Fibroblast of pulmonary artery (primary cell): ENCODE results near the gene CFAP74.

Experiments used
- DNase-seq: peaks from one replicate; pipeline ENCODE4 v3.0.0-alpha.2; 2010; ENCODE audit warnings: low read depth
- H3K4me3 ChIP-seq: replicated peaks from 2 replicates; pipeline ENCODE4 v1.5.1; 2011; ENCODE audit warnings: low read depth, mild to moderate bottlenecking, control low read depth, low read length, moderate library complexity
- TF ChIP-seq, protein P1 (sequence below): IDR thresholded peaks from 2 replicates; pipeline ENCODE4 v1.5.1; 2011; ENCODE audit warnings: mild to moderate bottlenecking, control low read depth, low read length, inconsistent platforms; ENCODE audit errors: missing control alignments

The CFAP74 gene

DNA sequence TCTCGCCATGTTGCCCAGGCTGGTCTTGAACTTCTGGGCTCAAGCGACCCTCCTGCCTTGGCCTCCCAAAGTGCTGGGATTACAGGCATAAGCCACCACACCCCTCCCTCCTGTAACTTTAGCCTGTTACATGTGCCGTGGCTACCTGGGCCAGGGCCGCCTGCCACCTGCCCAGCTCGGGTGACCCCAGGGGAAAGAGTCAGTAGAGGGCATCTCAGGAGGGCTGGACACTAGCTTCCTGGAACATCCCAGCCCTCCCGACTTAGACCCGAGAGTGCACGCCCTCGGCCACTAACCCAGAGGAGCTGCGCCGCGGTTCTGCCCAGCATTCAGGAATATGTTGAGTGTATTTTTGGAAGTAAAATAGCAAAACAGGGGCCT lies 44.1 kb downstream of the CFAP74 start:
- H3K4me3 ChIP-seq, result no peak overlapping the region
- no peak for DNase-seq
- TF ChIP-seq, protein P1, sequence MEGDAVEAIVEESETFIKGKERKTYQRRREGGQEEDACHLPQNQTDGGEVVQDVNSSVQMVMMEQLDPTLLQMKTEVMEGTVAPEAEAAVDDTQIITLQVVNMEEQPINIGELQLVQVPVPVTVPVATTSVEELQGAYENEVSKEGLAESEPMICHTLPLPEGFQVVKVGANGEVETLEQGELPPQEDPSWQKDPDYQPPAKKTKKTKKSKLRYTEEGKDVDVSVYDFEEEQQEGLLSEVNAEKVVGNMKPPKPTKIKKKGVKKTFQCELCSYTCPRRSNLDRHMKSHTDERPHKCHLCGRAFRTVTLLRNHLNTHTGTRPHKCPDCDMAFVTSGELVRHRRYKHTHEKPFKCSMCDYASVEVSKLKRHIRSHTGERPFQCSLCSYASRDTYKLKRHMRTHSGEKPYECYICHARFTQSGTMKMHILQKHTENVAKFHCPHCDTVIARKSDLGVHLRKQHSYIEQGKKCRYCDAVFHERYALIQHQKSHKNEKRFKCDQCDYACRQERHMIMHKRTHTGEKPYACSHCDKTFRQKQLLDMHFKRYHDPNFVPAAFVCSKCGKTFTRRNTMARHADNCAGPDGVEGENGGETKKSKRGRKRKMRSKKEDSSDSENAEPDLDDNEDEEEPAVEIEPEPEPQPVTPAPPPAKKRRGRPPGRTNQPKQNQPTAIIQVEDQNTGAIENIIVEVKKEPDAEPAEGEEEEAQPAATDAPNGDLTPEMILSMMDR, result no peak

- TF ChIP-seq, protein P1, result no peak
- H3K4me3 ChIP-seq, result no peak overlapping the region
- DNase-seq, result no peak
Observed at GRCh38 chr1:1958071-1958541, 45.5 kb downstream of the CFAP74 start.

- TF ChIP-seq, protein P1, result no peak
Observed at GRCh38 chr1:1957533-1957961, 46.0 kb downstream of the CFAP74 start.

DNA sequence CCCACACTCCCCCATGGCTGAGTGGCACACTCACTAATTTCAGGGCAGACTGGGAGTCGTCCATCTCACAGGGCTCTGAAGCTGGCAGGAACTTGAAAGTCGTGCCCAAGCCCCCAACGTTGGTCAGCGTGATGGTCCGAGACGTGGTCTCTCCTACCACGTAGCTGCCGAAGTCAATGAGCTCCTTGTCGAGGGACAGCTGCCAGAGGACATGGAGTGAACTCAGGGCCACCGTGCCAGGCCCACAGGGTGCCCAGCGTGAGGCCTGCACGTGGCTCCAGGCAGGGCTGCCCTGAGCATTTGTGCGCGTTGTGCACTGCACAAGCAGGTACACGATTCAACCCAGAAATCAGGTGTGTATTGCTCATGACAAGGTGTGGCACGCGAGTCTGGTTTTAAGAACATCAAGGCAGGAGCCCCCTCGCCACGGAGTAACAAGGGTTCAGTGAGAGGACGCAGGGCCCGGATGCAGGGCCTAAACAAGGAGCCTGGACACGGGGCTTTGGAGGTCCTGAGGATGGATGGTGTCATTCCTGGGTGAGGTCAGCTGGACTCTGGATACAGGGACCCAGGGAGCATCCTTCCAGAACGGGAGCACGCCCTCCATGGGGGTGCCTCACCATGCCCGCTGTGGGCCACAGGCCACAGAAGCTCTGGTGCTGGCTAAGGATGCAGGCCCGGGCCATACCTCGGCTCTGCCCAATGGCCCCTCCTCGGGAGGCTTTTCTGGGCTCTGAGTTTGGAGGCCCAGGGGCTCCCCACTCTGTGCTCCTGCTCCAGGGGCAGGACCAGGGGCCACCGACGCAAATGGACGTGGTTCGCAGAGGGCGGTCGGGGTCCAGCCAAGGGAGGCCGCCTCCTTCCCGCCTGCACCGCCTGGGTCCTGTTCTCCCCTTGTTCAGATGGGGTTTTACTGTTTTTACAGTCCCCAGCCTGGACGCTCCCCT lies 46.7 kb downstream of the CFAP74 start:
- H3K4me3 ChIP-seq, result no peak overlapping the region
- DNase-seq, result no peak
- TF ChIP-seq, protein P1, result no peak

More at GRCh38 chr1:1957533-1957961, 46.0 kb downstream of the CFAP74 start:
- no peak overlapping the region for H3K4me3 ChIP-seq
- DNase-seq, result no peak

DNA sequence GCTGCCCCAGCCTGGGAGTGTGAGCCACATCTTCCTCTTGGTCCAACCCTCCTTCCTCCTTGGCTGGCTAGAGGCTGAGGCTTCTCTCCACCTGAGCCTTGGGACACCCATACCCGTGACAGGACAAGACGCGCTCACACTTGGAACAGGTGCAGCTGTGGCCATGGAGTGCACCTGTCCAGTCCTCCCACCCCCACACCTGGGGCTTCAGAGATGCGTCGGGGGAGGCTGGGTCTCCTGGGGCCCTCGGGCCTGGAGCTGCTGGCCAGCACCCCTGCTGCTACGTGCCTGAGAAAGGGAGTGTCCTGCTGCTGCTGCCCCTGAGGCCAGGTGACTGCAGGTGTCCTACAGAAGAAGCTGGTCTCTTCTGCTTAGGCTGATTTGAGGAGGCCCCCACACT lies 47.5 kb downstream of the CFAP74 start:
- H3K4me3 ChIP-seq, result no peak overlapping the region

GRCh38 chr1:1955621-1956094 lies 47.9 kb downstream of the CFAP74 start:
- DNase-seq, result no peak
- TF ChIP-seq, protein P1, result no peak
- no peak overlapping the region for H3K4me3 ChIP-seq

More for the DNA sequence above, 47.5 kb downstream of the CFAP74 start:
- DNase-seq, result no peak
- TF ChIP-seq, protein P1, result no peak
